HepG2 (cell line): ENCODE results near the gene PTPN14. TPM values are rescaled to one million over a fixed set of nuclear protein-coding genes. Genes with fewer than 3 reads are reported as not detected.

Experiments
- AKAP8 ChIP-seq: sonication (generic); formaldehyde crosslinking; IDR thresholded peaks from 2 replicates; pipeline ENCODE4 v1.5.1; 2020; ENCODE audit warnings: mild to moderate bottlenecking, missing genetic modification reagents
- FOXA3 ChIP-seq: IDR thresholded peaks from 2 replicates; pipeline ENCODE4 v1.6.1; 2016; ENCODE audit warnings: missing genetic modification reagents, missing compliant biosample characterization
- FOXK2 ChIP-seq: fragments of 450-650 bp; IDR thresholded peaks from 2 replicates; pipeline ENCODE4 v1.6.1; 2016
- KDM1A ChIP-seq: IDR thresholded peaks from 2 replicates; pipeline ENCODE4 v1.6.1; 2016; ENCODE audit warnings: missing compliant biosample characterization
- MEF2D ChIP-seq: sonication (generic); formaldehyde crosslinking; IDR thresholded peaks from 2 replicates; pipeline ENCODE4 v1.5.1; 2020; ENCODE audit warnings: mild to moderate bottlenecking, missing genetic modification reagents
- TBP ChIP-seq: sonication (generic); formaldehyde crosslinking; IDR thresholded peaks from 2 replicates; pipeline ENCODE4 v1.5.0; 2020; ENCODE audit warnings: missing genetic modification reagents
- TMF1 ChIP-seq: sonication (generic); formaldehyde crosslinking; IDR thresholded peaks from 2 replicates; pipeline ENCODE4 v1.8.1; 2022; ENCODE audit warnings: low read depth, missing genetic modification reagents
- ZC3H13 ChIP-seq: sonication (generic); formaldehyde crosslinking; IDR thresholded peaks from 2 replicates; pipeline ENCODE4 v1.8.1; 2023; ENCODE audit warnings: mild to moderate bottlenecking, missing genetic modification reagents, moderate library complexity
- ZNF207 ChIP-seq: fragments of 450-650 bp; IDR thresholded peaks from 2 replicates; pipeline ENCODE4 v1.6.1; 2016; ENCODE audit warnings: antibody characterized with exemption, borderline replicate concordance
- ZNF496 ChIP-seq: sonication (generic); formaldehyde crosslinking; IDR thresholded peaks from 2 replicates; pipeline ENCODE4 v1.8.1; 2023; ENCODE audit warnings: mild to moderate bottlenecking, moderate library complexity, missing genetic modification reagents; ENCODE audit not compliant: insufficient replicate concordance
- ZNF615 ChIP-seq: sonication (generic); formaldehyde crosslinking; IDR thresholded peaks from 2 replicates; pipeline ENCODE4 v1.5.0; 2020; ENCODE audit warnings: mild to moderate bottlenecking, missing genetic modification reagents, borderline replicate concordance
- ZNF644 ChIP-seq: IDR thresholded peaks from 2 replicates; pipeline ENCODE4 v1.6.1; 2016; ENCODE audit warnings: low read depth
- ZSCAN12 ChIP-seq: sonication (generic); formaldehyde crosslinking; IDR thresholded peaks from 2 replicates; pipeline ENCODE4 v1.9.0; 2021; ENCODE audit warnings: mild to moderate bottlenecking, missing genetic modification reagents
- polyA plus RNA-seq, 8 experiments: library from polyadenylated mRNA; depleted of rRNA in 3 of 8; stranded (reverse) in 7 of 8; unstranded in 1 of 8; fragments of >200 nt; fragmentation: Illumina TruSeq in 4 of 8; extraction: Trizol in 4 of 8; gene quantifications; 2 replicates each; pipeline versions ENCODE4 v1.2.1 to v1.2.3, GENCODE V29; 2011 to 2016; ENCODE audit warnings: low read depth in 4 of 8, missing spikeins in 1 of 8, mixed read lengths in 1 of 8; ENCODE audit not compliant: insufficient read depth in 1 of 8
- total RNA-seq, 5 experiments: library from RNA; depleted of rRNA; stranded (reverse); fragments of >200 nt; fragmentation: Illumina TruSeq; extraction: Trizol; gene quantifications; 2 replicates each; pipeline ENCODE4 v1.2.3, GENCODE V29; 2016; ENCODE audit warnings: low read depth in 1 of 5
- TF ChIP-seq, protein P1 (sequence below): sonication (generic); formaldehyde crosslinking; conservative IDR thresholded peaks from 2 replicates; pipeline ENCODE4 v1.8.0; 2022; ENCODE audit warnings: low read depth, missing genetic modification reagents
- TF ChIP-seq, protein P2 (sequence below): sonication (generic); formaldehyde crosslinking; conservative IDR thresholded peaks from 2 replicates; pipeline ENCODE4 v1.8.0; 2022; ENCODE audit warnings: mild to moderate bottlenecking, moderate library complexity, missing genetic modification reagents
- TF ChIP-seq, protein P3 (sequence below): sonication (generic); formaldehyde crosslinking; conservative IDR thresholded peaks from 2 replicates; pipeline ENCODE4 v1.4.0; 2020; ENCODE audit warnings: mild to moderate bottlenecking, missing genetic modification reagents, moderate library complexity
- TF ChIP-seq, protein P4 (sequence below): sonication (generic); formaldehyde crosslinking; IDR thresholded peaks from 2 replicates; pipeline ENCODE4 v1.8.0; 2023; ENCODE audit warnings: mild to moderate bottlenecking, missing genetic modification reagents
- TF ChIP-seq, protein P5 (sequence below): IDR thresholded peaks from 2 replicates; pipeline ENCODE4 v1.6.1; 2012; ENCODE audit warnings: low read length, improper control_type of control experiment

The PTPN14 gene
- total and polyA plus RNA-seq, 2 of the 13 experiments (the other 11 are each of a cell fraction or from before 2014, with no cell fraction given): 3.9 to 4.7 TPM

- TF ChIP-seq, protein P1, sequence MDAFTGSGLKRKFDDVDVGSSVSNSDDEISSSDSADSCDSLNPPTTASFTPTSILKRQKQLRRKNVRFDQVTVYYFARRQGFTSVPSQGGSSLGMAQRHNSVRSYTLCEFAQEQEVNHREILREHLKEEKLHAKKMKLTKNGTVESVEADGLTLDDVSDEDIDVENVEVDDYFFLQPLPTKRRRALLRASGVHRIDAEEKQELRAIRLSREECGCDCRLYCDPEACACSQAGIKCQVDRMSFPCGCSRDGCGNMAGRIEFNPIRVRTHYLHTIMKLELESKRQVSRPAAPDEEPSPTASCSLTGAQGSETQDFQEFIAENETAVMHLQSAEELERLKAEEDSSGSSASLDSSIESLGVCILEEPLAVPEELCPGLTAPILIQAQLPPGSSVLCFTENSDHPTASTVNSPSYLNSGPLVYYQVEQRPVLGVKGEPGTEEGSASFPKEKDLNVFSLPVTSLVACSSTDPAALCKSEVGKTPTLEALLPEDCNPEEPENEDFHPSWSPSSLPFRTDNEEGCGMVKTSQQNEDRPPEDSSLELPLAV: no peak
- TF ChIP-seq KDM1A (CRISPR knock-in tag) (no peak), FOXK2 (no peak), ZNF496 (CRISPR knock-in tag) (no peak), ZSCAN12 (CRISPR knock-in tag) (no peak), ZC3H13 (CRISPR knock-in tag) (no peak), ZNF644 (no peak), MEF2D (CRISPR knock-in tag) (no peak), TBP (CRISPR knock-in tag) (no peak), FOXA3 (peak; percentile 91), AKAP8 (CRISPR knock-in tag) (no peak), ZNF615 (CRISPR knock-in tag) (no peak), ZNF207 (no peak), TMF1 (no peak)
- TF ChIP-seq, protein P2, sequence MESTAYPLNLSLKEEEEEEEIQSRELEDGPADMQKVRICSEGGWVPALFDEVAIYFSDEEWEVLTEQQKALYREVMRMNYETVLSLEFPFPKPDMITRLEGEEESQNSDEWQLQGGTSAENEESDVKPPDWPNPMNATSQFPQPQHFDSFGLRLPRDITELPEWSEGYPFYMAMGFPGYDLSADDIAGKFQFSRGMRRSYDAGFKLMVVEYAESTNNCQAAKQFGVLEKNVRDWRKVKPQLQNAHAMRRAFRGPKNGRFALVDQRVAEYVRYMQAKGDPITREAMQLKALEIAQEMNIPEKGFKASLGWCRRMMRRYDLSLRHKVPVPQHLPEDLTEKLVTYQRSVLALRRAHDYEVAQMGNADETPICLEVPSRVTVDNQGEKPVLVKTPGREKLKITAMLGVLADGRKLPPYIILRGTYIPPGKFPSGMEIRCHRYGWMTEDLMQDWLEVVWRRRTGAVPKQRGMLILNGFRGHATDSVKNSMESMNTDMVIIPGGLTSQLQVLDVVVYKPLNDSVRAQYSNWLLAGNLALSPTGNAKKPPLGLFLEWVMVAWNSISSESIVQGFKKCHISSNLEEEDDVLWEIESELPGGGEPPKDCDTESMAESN: no peak
- TF ChIP-seq, protein P3, sequence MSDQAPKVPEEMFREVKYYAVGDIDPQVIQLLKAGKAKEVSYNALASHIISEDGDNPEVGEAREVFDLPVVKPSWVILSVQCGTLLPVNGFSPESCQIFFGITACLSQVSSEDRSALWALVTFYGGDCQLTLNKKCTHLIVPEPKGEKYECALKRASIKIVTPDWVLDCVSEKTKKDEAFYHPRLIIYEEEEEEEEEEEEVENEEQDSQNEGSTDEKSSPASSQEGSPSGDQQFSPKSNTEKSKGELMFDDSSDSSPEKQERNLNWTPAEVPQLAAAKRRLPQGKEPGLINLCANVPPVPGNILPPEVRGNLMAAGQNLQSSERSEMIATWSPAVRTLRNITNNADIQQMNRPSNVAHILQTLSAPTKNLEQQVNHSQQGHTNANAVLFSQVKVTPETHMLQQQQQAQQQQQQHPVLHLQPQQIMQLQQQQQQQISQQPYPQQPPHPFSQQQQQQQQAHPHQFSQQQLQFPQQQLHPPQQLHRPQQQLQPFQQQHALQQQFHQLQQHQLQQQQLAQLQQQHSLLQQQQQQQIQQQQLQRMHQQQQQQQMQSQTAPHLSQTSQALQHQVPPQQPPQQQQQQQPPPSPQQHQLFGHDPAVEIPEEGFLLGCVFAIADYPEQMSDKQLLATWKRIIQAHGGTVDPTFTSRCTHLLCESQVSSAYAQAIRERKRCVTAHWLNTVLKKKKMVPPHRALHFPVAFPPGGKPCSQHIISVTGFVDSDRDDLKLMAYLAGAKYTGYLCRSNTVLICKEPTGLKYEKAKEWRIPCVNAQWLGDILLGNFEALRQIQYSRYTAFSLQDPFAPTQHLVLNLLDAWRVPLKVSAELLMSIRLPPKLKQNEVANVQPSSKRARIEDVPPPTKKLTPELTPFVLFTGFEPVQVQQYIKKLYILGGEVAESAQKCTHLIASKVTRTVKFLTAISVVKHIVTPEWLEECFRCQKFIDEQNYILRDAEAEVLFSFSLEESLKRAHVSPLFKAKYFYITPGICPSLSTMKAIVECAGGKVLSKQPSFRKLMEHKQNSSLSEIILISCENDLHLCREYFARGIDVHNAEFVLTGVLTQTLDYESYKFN (CRISPR knock-in tag): no peak
- TF ChIP-seq, protein P4, sequence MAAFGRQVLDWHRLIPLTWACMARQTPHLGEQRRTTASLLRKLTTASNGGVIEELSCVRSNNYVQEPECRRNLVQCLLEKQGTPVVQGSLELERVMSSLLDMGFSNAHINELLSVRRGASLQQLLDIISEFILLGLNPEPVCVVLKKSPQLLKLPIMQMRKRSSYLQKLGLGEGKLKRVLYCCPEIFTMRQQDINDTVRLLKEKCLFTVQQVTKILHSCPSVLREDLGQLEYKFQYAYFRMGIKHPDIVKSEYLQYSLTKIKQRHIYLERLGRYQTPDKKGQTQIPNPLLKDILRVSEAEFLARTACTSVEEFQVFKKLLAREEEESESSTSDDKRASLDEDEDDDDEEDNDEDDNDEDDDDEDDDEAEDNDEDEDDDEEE (CRISPR knock-in tag): no peak
- TF ChIP-seq, protein P5, sequence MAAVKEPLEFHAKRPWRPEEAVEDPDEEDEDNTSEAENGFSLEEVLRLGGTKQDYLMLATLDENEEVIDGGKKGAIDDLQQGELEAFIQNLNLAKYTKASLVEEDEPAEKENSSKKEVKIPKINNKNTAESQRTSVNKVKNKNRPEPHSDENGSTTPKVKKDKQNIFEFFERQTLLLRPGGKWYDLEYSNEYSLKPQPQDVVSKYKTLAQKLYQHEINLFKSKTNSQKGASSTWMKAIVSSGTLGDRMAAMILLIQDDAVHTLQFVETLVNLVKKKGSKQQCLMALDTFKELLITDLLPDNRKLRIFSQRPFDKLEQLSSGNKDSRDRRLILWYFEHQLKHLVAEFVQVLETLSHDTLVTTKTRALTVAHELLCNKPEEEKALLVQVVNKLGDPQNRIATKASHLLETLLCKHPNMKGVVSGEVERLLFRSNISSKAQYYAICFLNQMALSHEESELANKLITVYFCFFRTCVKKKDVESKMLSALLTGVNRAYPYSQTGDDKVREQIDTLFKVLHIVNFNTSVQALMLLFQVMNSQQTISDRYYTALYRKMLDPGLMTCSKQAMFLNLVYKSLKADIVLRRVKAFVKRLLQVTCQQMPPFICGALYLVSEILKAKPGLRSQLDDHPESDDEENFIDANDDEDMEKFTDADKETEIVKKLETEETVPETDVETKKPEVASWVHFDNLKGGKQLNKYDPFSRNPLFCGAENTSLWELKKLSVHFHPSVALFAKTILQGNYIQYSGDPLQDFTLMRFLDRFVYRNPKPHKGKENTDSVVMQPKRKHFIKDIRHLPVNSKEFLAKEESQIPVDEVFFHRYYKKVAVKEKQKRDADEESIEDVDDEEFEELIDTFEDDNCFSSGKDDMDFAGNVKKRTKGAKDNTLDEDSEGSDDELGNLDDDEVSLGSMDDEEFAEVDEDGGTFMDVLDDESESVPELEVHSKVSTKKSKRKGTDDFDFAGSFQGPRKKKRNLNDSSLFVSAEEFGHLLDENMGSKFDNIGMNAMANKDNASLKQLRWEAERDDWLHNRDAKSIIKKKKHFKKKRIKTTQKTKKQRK: no peak
Observed at GRCh38 chr1:214516434-214517326, 34.7 kb downstream of the PTPN14 start (continued).
